Activated CD8-positive, alpha-beta memory T cell treated with anti-CD3 and anti-CD28 coated beads for 1 hour (primary cell): ENCODE data around the gene RAB1B.
A peak's percentile ranks its signal among the peaks of the same experiment; 100 is the strongest.

Experiments used
- DNase-seq, 2 donors: peaks; one replicate each; pipeline ENCODE4 v3.0.0-alpha.2; 2020; ENCODE audit warnings: low read depth in 1 of 2; ENCODE audit errors: extremely low read depth in 1 of 2

Gene RAB1B

DNA sequence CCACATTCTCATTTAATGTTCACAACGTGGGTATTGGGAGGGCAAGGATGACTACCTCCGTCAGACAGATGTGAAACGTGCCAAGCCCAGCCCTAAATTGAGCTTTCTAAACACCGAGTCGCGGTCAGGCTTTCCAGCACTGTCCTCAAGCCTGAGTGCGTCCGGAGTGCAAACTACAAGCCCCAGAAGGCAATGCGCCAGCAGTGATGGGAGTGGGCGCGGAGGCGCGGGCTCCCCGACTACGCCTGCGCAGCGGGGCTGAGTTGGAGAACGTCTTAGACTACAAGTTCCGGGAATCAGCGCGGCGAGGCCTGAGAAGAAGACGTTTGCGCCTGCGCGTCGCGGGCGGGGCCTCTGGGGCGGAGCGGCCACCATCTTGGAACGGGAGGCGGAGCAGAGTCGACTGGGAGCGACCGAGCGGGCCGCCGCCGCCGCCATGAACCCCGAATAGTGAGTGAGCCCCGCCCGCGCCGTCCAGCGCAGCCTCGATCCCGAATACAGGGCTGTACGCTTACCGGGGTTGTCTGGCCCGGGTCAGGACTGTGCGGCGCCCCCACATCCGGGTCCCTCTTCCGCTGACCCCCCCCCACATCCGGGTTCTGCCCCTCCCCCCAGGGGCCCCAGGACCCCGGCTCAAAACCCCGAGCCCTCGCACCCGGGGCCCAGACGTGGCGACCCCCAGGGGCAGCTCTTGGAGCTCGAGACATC is at the start of gene RAB1B:
Gene RAB1B, plus strand, starts transcription at position 396 of the 708 bp plus-strand sequence. Its CDS starts 41 bp downstream, at position 437.
- peak; percentile 100 for DNase-seq

- no peak for DNase-seq
Observed at GRCh38 chr11:66218846-66219620, 49.4 kb upstream of the RAB1B start.

DNA sequence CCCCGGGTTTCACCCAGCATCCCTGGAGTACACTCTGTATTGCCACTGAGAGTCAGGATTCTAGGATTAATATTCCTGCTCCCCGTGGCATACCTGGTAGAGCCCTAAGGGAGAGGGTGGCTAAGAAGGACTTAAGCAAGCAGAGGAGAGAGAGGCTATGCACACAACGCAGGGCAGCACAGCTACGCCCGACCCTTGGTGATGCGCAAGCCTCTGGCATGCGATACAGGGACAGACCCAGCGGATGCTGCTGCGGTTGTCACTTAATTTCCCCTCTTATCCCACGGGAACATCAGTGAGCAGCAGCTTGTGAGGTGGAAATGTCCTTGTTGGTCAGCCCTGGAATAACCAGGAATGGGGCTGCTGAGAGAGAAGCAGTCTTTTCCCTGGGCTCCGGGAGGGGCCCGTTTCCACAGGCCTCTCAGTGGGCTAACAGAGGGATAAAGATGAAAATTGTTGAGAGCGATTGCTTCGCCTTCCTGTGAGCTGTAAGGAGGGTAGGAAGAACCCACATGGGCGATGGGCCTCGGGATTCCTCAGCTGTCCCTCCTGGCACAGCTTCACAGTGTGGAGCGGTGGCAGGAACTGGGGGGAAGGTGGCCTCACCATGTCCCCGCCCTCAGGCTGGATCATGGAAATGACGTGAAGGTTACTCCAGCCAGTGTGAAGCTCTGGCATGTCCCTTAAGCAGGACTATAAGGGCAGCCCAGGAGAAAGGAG is 48.4 kb upstream of the RAB1B start:
- DNase-seq = no peak

- no peak for DNase-seq
Observed at GRCh38 chr11:66220566-66220935, 47.9 kb upstream of the RAB1B start.

DNA sequence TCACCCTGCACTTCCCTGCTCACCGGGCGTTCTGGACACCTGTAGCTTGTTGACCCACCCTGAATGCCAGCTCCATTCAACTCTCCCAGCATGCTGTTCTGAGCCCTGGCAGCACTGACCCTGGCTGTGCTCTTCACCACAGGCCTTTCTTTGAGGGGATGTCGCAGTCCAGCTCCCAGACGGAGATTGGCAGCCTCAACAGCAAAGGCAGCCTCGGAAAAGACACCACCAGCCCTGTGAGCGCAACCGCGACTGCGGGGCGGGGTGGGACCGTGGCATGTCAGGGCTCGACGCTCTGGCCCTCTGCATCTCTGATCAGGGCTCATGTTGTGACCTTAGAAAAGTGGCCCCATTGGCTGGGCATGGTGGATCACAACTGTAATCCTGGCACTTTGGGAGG is 47.4 kb upstream of the RAB1B start:
- no peak for DNase-seq

GRCh38 chr11:66221726-66222236 is 46.7 kb upstream of the RAB1B start:
- no peak for DNase-seq

- peak; percentile 83 to 85 for DNase-seq
Observed at GRCh38 chr11:66222358-66223149, 45.9 kb upstream of the RAB1B start.

DNA sequence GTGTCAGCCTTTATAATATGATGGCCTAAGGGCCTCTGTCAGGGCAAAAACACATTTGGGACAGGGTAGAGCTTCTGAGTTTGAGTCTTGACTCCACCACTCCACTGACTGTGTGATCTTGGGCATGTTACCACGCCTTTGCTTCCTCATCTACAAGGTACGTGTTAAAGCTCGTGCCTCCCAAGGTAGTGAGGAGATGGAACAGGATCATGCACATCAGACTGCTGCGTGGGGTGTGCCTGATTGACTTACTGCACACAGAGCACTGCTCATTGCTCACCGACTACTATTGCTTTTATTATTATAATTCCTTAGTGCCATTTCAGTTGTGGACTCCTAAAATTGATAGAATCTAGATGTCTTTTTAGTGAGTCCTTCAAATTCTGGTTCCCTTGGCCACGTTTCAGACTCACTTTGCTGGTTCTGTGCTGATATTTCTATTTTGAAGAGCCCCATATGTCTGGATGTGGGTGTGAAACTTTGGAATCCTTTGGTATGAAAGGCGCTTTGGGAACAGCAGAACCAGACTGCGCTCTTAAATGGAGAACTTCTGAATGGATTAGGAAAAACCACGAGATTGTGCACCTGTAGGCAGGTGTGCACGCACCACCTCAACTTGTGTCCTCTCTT is 44.1 kb upstream of the RAB1B start:
- no peak for DNase-seq

DNA sequence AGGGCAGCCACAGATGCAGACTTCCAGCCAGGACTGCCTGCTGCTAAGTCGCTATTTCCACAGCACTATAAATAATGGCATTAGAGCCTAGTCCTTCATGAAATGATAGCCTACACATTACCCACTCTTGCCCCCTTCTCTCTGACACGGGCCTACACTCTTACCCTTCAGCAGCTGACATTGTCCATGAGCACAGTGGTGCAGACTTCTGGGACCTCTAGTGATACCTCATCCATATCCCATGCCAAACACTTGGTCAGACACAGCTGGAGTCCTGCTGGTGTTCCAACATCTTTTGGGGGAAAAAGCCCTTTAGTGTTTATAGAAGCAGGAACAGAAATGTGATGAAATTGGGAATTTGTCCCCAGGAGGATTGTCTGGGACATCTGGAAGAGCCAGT is 43.4 kb upstream of the RAB1B start:
- DNase-seq = no peak

- DNase-seq = no peak
Observed at GRCh38 chr11:66226101-66226500, 42.3 kb upstream of the RAB1B start.

GRCh38 chr11:66227700-66228099 is 40.7 kb upstream of the RAB1B start:
- no peak for DNase-seq

GRCh38 chr11:66228521-66228920 is 39.9 kb upstream of the RAB1B start:
- DNase-seq = no peak

- no peak for DNase-seq
Observed at GRCh38 chr11:66230156-66230555, 38.3 kb upstream of the RAB1B start.

- DNase-seq = no peak
Observed at GRCh38 chr11:66230978-66231377, 37.5 kb upstream of the RAB1B start.

DNA sequence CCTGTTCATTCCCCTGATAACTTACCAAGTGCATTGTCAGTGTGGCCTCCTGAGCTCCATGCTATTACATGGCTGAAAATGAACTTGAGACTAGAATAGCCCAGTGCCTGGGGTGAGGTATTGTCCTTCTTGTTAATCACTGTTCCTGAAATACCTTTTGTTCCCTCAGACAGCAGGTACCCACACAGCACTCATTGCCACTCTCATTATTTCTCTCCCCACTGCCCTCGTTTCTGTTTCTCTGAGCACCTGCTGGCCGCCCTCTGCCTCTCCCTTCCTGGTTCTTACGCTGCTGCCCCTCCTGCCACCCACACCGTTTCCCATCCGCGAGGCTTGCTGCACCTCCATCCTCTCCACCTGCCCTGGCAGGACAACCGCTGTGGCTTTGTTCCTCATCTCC is 36.9 kb upstream of the RAB1B start:
- DNase-seq = no peak

DNA sequence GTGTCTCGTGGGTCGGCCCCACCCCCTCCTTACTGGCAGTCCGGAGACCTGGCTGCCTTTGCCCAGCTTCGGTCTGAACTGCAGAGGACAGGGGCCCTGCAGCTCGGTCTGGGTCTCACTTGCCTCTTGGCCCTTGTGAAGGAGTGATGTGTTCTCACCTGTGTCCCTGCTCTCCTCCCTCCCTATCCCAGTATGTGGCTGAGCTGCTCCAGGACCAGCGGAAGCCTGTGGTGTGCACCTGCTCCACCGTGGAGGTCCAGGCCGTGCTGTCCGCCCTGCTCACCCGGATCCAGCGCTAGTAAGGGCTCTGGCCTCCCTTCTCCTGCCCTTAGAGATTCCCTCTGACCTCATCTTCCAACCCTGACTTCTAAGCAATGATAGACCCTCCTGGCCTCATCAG is 35.7 kb upstream of the RAB1B start:
- no peak for DNase-seq

GRCh38 chr11:66233301-66233700 is 35.1 kb upstream of the RAB1B start:
- DNase-seq = no peak

DNA sequence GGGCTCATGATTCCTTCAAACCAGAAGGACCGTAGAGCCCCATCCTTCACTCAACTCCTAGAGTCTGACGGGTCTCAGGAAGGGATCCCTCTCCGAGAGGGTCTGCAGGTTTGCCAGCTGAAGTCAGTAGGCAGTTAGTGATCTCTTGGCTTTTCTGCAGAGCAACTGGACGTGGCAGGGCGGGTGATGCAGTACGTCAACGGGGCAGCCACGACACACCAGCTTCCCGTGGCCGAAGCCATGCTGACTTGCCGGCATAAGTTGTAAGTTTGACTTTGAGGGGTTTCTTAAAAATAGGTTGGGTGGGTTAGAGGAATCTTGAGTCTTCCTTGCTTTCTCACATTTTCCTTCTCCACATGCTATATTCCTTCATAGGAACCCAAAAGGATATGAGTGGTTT is 33.3 kb upstream of the RAB1B start:
- no peak for DNase-seq

DNA sequence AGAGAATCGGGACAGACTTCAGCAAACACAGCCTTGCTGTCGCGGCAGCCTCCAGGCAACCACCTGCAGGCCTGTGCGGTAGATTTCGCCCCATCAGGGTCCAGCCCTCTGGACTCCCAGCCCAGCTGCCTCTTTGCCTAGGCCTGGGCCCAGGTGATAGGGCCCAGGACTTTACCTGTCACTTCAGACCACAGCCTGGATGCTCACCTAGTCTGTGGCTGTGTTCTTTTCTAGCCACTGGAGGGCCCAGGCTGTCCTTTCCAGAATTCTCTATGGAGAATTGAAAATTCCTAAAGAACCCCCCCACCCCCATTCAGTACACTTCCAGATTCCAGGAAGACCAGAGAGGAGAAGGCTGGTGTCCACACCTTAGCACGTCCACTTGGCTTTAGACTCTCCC is 30.6 kb upstream of the RAB1B start:
- DNase-seq = no peak

DNA sequence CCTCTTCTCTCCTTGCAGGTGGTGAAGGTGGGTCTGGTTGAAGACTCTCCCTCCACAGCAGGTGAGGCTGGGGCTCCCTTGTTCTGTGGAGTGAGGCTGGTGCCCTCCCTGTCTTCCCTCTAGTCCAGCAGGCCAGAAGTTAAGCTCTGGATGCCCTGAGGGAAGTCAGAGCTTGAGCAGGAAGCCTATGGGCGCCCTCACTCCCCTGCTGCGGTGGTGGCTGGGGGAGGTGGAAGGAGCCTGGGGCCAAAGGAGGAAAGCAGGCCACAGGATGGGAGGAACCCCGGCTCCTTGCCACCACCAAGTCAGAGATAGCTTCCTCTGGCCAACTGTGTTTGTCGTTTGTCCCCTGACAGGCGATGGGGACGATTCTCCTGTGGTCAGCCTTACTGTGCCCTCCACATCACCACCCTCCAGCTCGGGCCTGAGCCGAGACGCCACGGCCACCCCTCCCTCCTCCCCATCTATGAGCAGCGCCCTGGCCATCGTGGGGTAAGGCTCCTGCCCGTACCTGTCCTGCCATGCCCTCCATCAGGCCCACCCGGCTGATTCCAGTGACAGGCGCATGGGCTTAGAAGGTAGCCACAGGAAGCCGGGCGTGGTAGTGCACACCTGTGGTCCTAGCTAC is 29.5 kb upstream of the RAB1B start:
- no peak for DNase-seq
